Measurements from ENCODE around the gene STX1B. TPM values are rescaled to one million over a fixed set of nuclear protein-coding genes. Genes with fewer than 3 reads are reported as not detected.

STX1B gene
- total RNA-seq, 1 experiment from 2014 or later = 3.9 TPM

DNA sequence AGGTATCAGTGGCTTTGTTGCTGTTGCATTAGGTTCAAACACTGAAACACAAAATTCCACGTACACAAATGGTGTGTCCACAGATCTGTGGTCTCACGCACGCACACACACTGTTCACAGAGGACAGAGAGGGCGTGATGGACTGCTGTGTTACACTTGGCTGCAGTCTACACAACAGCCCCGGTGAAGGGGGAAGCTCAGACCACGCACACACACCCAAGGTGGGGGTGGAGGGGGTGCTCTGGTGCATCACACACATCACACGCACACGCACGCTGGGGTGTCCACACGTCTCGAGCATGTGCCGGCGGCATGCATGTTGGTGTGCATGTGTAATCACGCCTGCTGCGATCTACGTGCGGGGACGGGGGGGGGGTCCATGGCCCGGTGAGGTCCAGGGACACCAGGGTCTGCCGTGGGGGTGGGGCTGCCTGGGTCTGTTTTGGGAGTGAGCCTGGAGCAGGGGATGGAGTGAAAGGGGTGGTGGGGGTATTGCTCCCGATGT, 18.1 kb downstream of the STX1B start:
- Histone ChIP-seq H3K4me2 (no peak overlapping the region), H3K9me2 (ENCODE audit: insufficient read depth) (no peaks in the 10 kb centered on the region), H3K9me3 (ENCODE audit: insufficient read depth, low read depth) (no peaks in the 10 kb centered on the region), H3K79me2 (ENCODE audit: low read depth) (no peaks in the 10 kb centered on the region), H4K20me1 (ENCODE audit: insufficient read depth) (no peaks in the 10 kb centered on the region), H3K36me3 (ENCODE audit: low read depth) (no peaks in the 10 kb centered on the region), H3K27ac (no peak overlapping the region), H3K4me3 (no peak overlapping the region), H3F3A (ENCODE audit: insufficient read depth, low read depth) (peaks cover 15% of the 10 kb centered on the region; the same call in 1 of the 2 replicates), H3K4me1 (replicated peaks; ENCODE audit: insufficient read depth) (peaks cover under 1% of the 10 kb centered on the region; the same call in 1 of the 2 replicates), H2AFZ (no peak overlapping the region), H3K27me3 (ENCODE audit: insufficient read depth, low read depth) (no peaks in the 10 kb centered on the region)
- DNase-seq = peak in 1 of 2 experiments; percentile 30
- ChIA-PET POLR2A (ENCODE audit: unreplicated experiment) (no interaction called here), CTCF (no interaction called here)
- no peak for TF ChIP-seq EZH2 (IDR thresholded peaks at IDR 0.05; ENCODE audit: low read depth)
- TF ChIP-seq, protein P1, sequence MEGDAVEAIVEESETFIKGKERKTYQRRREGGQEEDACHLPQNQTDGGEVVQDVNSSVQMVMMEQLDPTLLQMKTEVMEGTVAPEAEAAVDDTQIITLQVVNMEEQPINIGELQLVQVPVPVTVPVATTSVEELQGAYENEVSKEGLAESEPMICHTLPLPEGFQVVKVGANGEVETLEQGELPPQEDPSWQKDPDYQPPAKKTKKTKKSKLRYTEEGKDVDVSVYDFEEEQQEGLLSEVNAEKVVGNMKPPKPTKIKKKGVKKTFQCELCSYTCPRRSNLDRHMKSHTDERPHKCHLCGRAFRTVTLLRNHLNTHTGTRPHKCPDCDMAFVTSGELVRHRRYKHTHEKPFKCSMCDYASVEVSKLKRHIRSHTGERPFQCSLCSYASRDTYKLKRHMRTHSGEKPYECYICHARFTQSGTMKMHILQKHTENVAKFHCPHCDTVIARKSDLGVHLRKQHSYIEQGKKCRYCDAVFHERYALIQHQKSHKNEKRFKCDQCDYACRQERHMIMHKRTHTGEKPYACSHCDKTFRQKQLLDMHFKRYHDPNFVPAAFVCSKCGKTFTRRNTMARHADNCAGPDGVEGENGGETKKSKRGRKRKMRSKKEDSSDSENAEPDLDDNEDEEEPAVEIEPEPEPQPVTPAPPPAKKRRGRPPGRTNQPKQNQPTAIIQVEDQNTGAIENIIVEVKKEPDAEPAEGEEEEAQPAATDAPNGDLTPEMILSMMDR (conservative IDR thresholded peaks at IDR 0.05) = no peak
- no TSS peak for BruUV-seq (replicated peaks)
- intact Hi-C loops (cut with micrococcal nuclease; ENCODE audit: unreplicated experiment) = no loop called here

DNA sequence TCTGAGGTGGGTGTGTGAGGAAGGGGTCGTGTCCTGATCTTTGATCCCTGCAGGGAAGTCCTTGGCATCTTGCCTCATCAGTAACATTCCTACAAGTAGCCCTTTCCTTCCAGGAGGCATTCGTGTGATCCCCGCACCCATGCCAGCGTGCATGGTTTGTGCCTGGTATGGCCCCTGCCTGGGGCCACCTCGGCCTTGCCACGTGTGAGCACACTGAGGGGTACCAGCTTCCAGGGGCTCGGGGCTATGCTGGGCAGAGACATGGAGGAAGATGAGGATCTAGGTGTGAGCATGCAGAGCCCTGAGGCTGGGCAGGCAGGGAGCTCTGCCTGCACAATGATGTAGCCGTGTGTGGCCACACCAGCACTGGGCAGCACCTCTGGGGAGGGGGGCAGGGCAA, 19.4 kb downstream of the STX1B start:
- intact Hi-C loops (cut with micrococcal nuclease; ENCODE audit: unreplicated experiment) = no loop called here
- no peaks in the 10 kb centered on the region for H3K9me2 ChIP-seq (ENCODE audit: insufficient read depth)
- no peak overlapping the region for H2AFZ ChIP-seq
- ChIA-PET POLR2A (ENCODE audit: unreplicated experiment) (interaction anchor here (0.5 kb wide), 1 partner anchor 126 kb away, joined by 4 read pairs; the partner anchor contains the start of gene KAT8), CTCF (no interaction called here)
- peak in 1 of 2 experiments; percentile 33 for DNase-seq
- no peak for TF ChIP-seq EZH2 (IDR thresholded peaks at IDR 0.05; ENCODE audit: low read depth)
- TF ChIP-seq, protein P1 (conservative IDR thresholded peaks at IDR 0.05) = no peak
- no peaks in the 10 kb centered on the region for H3K36me3 ChIP-seq (ENCODE audit: low read depth)
- no TSS peak for BruUV-seq (replicated peaks)
- no peak overlapping the region for H3K4me3 ChIP-seq
- peaks cover 10% of the 10 kb centered on the region; the same call in 1 of the 2 replicates for H3F3A ChIP-seq (ENCODE audit: insufficient read depth, low read depth)
- no peaks in the 10 kb centered on the region for H3K9me3 ChIP-seq (ENCODE audit: insufficient read depth, low read depth)
- no peak overlapping the region for H3K27ac ChIP-seq
- H3K4me1 ChIP-seq (replicated peaks; ENCODE audit: insufficient read depth) = no peaks in the 10 kb centered on the region
- H3K27me3 ChIP-seq (ENCODE audit: insufficient read depth, low read depth) = no peaks in the 10 kb centered on the region
- no peaks in the 10 kb centered on the region for H4K20me1 ChIP-seq (ENCODE audit: insufficient read depth)
- H3K4me2 ChIP-seq = no peak overlapping the region
- H3K79me2 ChIP-seq (ENCODE audit: low read depth) = no peaks in the 10 kb centered on the region

DNA sequence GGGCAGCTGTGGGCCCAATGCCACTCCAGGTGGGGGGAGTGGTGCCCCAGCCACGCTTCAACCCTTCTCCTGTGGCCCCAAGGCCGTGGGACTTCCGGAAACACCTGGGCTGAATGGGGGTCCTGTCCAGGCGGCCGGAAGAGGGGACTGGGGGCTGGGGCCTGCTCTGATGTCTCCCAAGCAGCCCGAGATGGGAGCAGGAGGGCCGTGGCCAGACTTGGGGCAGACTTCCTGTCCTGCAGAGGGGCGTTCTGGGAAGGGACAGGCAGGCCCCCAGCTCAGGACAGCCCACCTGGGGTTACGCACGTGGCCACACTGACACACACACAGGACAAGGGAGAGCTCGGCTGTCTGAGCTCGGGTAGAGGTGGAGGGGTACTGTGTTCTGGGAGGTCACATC, 20.3 kb downstream of the STX1B start:
- H3K4me2 ChIP-seq = no peak overlapping the region
- no peak overlapping the region for H3K27ac ChIP-seq
- H3K9me2 ChIP-seq (ENCODE audit: insufficient read depth) = no peaks in the 10 kb centered on the region
- TF ChIP-seq, protein P1 (conservative IDR thresholded peaks at IDR 0.05) = no peak
- TF ChIP-seq EZH2 (IDR thresholded peaks at IDR 0.05; ENCODE audit: low read depth) = no peak
- H3K4me3 ChIP-seq = no peak overlapping the region
- no peaks in the 10 kb centered on the region for H3K27me3 ChIP-seq (ENCODE audit: insufficient read depth, low read depth)
- no peaks in the 10 kb centered on the region for H3K79me2 ChIP-seq (ENCODE audit: low read depth)
- no peaks in the 10 kb centered on the region; the same call in 1 of the 2 replicates for H3K4me1 ChIP-seq (replicated peaks; ENCODE audit: insufficient read depth)
- H2AFZ ChIP-seq = no peak overlapping the region
- POLR2A ChIA-PET (ENCODE audit: unreplicated experiment) = no interaction called here
- DNase-seq = peak in 1 of 2 experiments; percentile 33
- CTCF ChIA-PET = no interaction called here
- intact Hi-C loops (cut with micrococcal nuclease; ENCODE audit: unreplicated experiment) = no loop called here
- BruUV-seq (replicated peaks) = no TSS peak
- no peaks in the 10 kb centered on the region for H3K9me3 ChIP-seq (ENCODE audit: insufficient read depth, low read depth)
- H4K20me1 ChIP-seq (ENCODE audit: insufficient read depth) = no peaks in the 10 kb centered on the region
- H3K36me3 ChIP-seq (ENCODE audit: low read depth) = no peaks in the 10 kb centered on the region
- H3F3A ChIP-seq (ENCODE audit: insufficient read depth, low read depth) = peaks cover 1% of the 10 kb centered on the region; the same call in 1 of the 2 replicates
